GM23338 (cell line): Measurements from ENCODE around the gene MRPL20. TPM values are rescaled to one million over a fixed set of nuclear protein-coding genes. Genes with fewer than 3 reads are reported as not detected.

ENCODE experiments used
- ATAC-seq: fragments of 200-7000 bp; cut with Tn5 transposase; 3 replicates; pipeline ENCODE4 v1.9.1; 2020
- DNase-seq: peaks from one replicate; pipeline ENCODE4 v3.0.0-alpha.2; 2015; ENCODE audit warnings: low spot score
- H2AFZ ChIP-seq: fragments of 200-600 bp; sonication (generic); 2 replicates; pipeline ENCODE4 v1.8.0; 2016; ENCODE audit warnings: antibody characterized with exemption, mild to moderate bottlenecking, moderate library complexity
- H3F3A ChIP-seq: fragments of 200-600 bp; sonication (generic); replicated peaks from 2 replicates; pipeline ENCODE4 v1.8.0; 2017; ENCODE audit warnings: antibody characterized with exemption, mixed run types, low read depth
- H3K27ac ChIP-seq: fragments of 200-600 bp; sonication (generic); 2 replicates; pipeline ENCODE4 v1.6.1; 2016; ENCODE audit warnings: low read depth
- H3K27me3 ChIP-seq: fragments of 200-600 bp; sonication (generic); 2 replicates; pipeline ENCODE4 v1.8.0; 2016; ENCODE audit warnings: mild to moderate bottlenecking, mixed run types, moderate library complexity; ENCODE audit not compliant: insufficient read depth
- H3K36me3 ChIP-seq: fragments of 200-600 bp; sonication (generic); 2 replicates; pipeline ENCODE4 v1.8.0; 2016; ENCODE audit warnings: mild to moderate bottlenecking; ENCODE audit not compliant: insufficient read depth
- H3K4me1 ChIP-seq: fragments of 200-600 bp; sonication (generic); 2 replicates; pipeline ENCODE4 v1.8.0; 2016; ENCODE audit warnings: mild to moderate bottlenecking, moderate library complexity; ENCODE audit not compliant: insufficient read depth
- H3K4me2 ChIP-seq: fragments of 200-600 bp; sonication (generic); 2 replicates; pipeline ENCODE4 v1.7.1; 2017; ENCODE audit warnings: mixed run types
- H3K4me3 ChIP-seq: fragments of 200-600 bp; sonication (generic); 2 replicates; pipeline ENCODE4 v1.6.1; 2016; ENCODE audit warnings: mixed run types
- H3K79me2 ChIP-seq: fragments of 200-600 bp; sonication (generic); replicated peaks from 2 replicates; pipeline ENCODE4 v1.8.0; 2017; ENCODE audit warnings: mild to moderate bottlenecking; ENCODE audit not compliant: insufficient read depth
- H3K9me2 ChIP-seq: fragments of 200-600 bp; sonication (generic); 2 replicates; pipeline ENCODE4 v1.8.0; 2017; ENCODE audit not compliant: insufficient read depth
- H4K20me1 ChIP-seq: fragments of 200-600 bp; sonication (generic); replicated peaks from 2 replicates; pipeline ENCODE4 v1.8.0; 2017; ENCODE audit warnings: mild to moderate bottlenecking; ENCODE audit not compliant: insufficient read depth
- H3K27ac Mint-ChIP-seq: 2 replicates; pipeline ENCODE4 v1.8.0; 2020; ENCODE audit warnings: inconsistent platforms, mild to moderate bottlenecking, moderate library complexity, mixed read lengths
- H3K27me3 Mint-ChIP-seq: 3 replicates; pipeline ENCODE4 v1.8.0; 2022; ENCODE audit warnings: low read depth, mild to moderate bottlenecking, moderate library complexity, mixed read lengths, inconsistent platforms; ENCODE audit not compliant: insufficient read depth, poor library complexity
- H3K36me3 Mint-ChIP-seq: 3 replicates; pipeline ENCODE4 v1.8.0; 2021; ENCODE audit warnings: low read depth, mild to moderate bottlenecking, inconsistent platforms, moderate library complexity, mixed read lengths
- H3K4me1 Mint-ChIP-seq: 3 replicates; pipeline ENCODE4 v1.8.0; 2020; ENCODE audit warnings: mild to moderate bottlenecking, inconsistent platforms, mixed read lengths
- H3K4me3 Mint-ChIP-seq: 3 replicates; pipeline ENCODE4 v1.8.0; 2021; ENCODE audit warnings: moderate library complexity, mild to moderate bottlenecking, inconsistent platforms, mixed read lengths
- H3K9me3 Mint-ChIP-seq: 3 replicates; pipeline ENCODE4 v1.8.0; 2020; ENCODE audit warnings: moderate library complexity, mild to moderate bottlenecking, inconsistent platforms, mixed read lengths
- CREB1 ChIP-seq: fragments of 250-450 bp; sonication (Bioruptor Pico); IDR thresholded peaks from 2 replicates; pipeline ENCODE4 v1.5.0; 2020; ENCODE audit warnings: low read depth, mild to moderate bottlenecking, moderate library complexity
- CTCF ChIP-seq, 2 experiments: fragments of 200-600 bp in 1 of 2; sonication (generic) in 1 of 2; conservative IDR thresholded peaks; 2 replicates each; pipeline versions ENCODE4 v1.5.1 to v1.6.1; 2016 to 2017; ENCODE audit warnings: antibody characterized with exemption in 2 of 2, low read depth in 2 of 2, mild to moderate bottlenecking in 2 of 2, moderate library complexity in 1 of 2
- ETS1 ChIP-seq: IDR thresholded peaks from 2 replicates; pipeline ENCODE4 v1.6.1; 2016; ENCODE audit warnings: antibody characterized with exemption
- EZH2 ChIP-seq: fragments of 200-600 bp; sonication (generic); IDR thresholded peaks from one replicate; pipeline ENCODE4 v1.8.0; 2017; ENCODE audit warnings: antibody characterized with exemption, mild to moderate bottlenecking, low read depth; ENCODE audit not compliant: unreplicated experiment
- EZH2phosphoT487 ChIP-seq: fragments of 200-600 bp; sonication (generic); IDR thresholded peaks from one replicate; pipeline ENCODE4 v1.8.1; 2018; ENCODE audit warnings: antibody characterized with exemption; ENCODE audit not compliant: unreplicated experiment
- JUNB ChIP-seq: IDR thresholded peaks from one replicate; pipeline ENCODE4 v1.6.1; 2016; ENCODE audit warnings: antibody characterized with exemption; ENCODE audit not compliant: unreplicated experiment
- NANOG ChIP-seq: IDR thresholded peaks from 2 replicates; pipeline ENCODE4 v1.6.1; 2016; ENCODE audit warnings: antibody characterized with exemption, borderline replicate concordance
- POLR2AphosphoS5 ChIP-seq: IDR thresholded peaks from 2 replicates; pipeline ENCODE4 v1.6.1; 2016; ENCODE audit warnings: antibody characterized with exemption, low read depth
- REST ChIP-seq: IDR thresholded peaks from one replicate; pipeline ENCODE4 v1.6.1; 2018; ENCODE audit warnings: antibody characterized with exemption; ENCODE audit not compliant: unreplicated experiment
- STAT1 ChIP-seq: IDR thresholded peaks from one replicate; pipeline ENCODE4 v1.6.1; 2016; ENCODE audit warnings: antibody characterized with exemption; ENCODE audit not compliant: unreplicated experiment
- ZNF114 ChIP-seq: fragments of 250-450 bp; sonication (Bioruptor Pico); IDR thresholded peaks from 2 replicates; pipeline ENCODE4 v1.5.0; 2020; ENCODE audit warnings: mild to moderate bottlenecking, moderate library complexity
- ZNF331 ChIP-seq: fragments of 250-450 bp; sonication (Bioruptor Pico); IDR thresholded peaks from 2 replicates; pipeline ENCODE4 v1.5.0; 2020; ENCODE audit warnings: low read depth, mild to moderate bottlenecking, moderate library complexity
- ZNF462 ChIP-seq: fragments of 250-450 bp; sonication (Bioruptor Pico); IDR thresholded peaks from 2 replicates; pipeline ENCODE4 v1.5.0; 2020; ENCODE audit warnings: mild to moderate bottlenecking, moderate library complexity
- polyA plus RNA-seq: library from polyadenylated mRNA; unstranded; fragments of >200 nt; fragmentation: Nextera tagmentation; extraction: Ambion mirVana; gene quantifications from 2 replicates; pipeline ENCODE4 v1.2.1, GENCODE V29; 2016
- total RNA-seq: library from RNA; depleted of rRNA; stranded (reverse); fragments of >200 nt; shearing (Covaris generic); gene quantifications from 2 replicates; pipeline ENCODE4 v1.2.3, GENCODE V29; 2014

Gene MRPL20
- total and polyA plus RNA-seq, 2 experiments from 2014 or later = 173 to 319 TPM

- H2AFZ ChIP-seq = no peak overlapping the region
- Mint-ChIP-seq H3K4me3 (no peak overlapping the region), H3K27ac (no peak overlapping the region), H3K4me1 (no peaks in the 10 kb centered on the region), H3K9me3 (no peaks in the 10 kb centered on the region; the same call in 2 of the 3 replicates), H3K27me3 (peaks cover 6% of the 10 kb centered on the region), H3K36me3 (peaks cover 68% of the 10 kb centered on the region)
- no peak for ATAC-seq
- no peaks in the 10 kb centered on the region for H3K27me3 ChIP-seq
- H3K4me2 ChIP-seq = no peak overlapping the region
- H3K4me1 ChIP-seq = no peaks in the 10 kb centered on the region
- no peak overlapping the region for H3K4me3 ChIP-seq
- 0 out of 2 replicates have a peak, but pooled peaks cover 5% of the 10 kb centered on the region for H3K79me2 ChIP-seq
- H3K9me2 ChIP-seq = no peaks in the 10 kb centered on the region
- H3K36me3 ChIP-seq = peaks cover 46% of the 10 kb centered on the region
- no peak for DNase-seq
- TF ChIP-seq EZH2 (no peak), STAT1 (no peak), CREB1 (no peak), POLR2AphosphoS5 (no peak), EZH2phosphoT487 (no peak), ZNF331 (CRISPR knock-in tag) (no peak), JUNB (no peak), REST (no peak), CTCF (conservative IDR thresholded peaks at IDR 0.05; ENCODE audit: low read depth in 2 of 2) (no peak), ETS1 (no peak), NANOG (no peak), ZNF114 (CRISPR knock-in tag) (no peak), ZNF462 (no peak)
- peaks cover 25% of the 10 kb centered on the region for H3F3A ChIP-seq
- H3K27ac ChIP-seq = no peak overlapping the region
- H4K20me1 ChIP-seq = no peaks in the 10 kb centered on the region; the same call in 1 of the 2 replicates
Measured at GRCh38 chr1:1385931-1386330, 21.2 kb downstream of the MRPL20 start.
